ENCODE data around the gene EPX. TPM values are rescaled to one million over a fixed set of nuclear protein-coding genes. Genes with fewer than 3 reads are reported as not detected.

Gene EPX
- total RNA-seq, 2 donors from 2014 or later = not detected

- no peak for TF ChIP-seq CTCF (IDR thresholded peaks at IDR 0.05)
- TF ChIP-seq POLR2A (IDR thresholded peaks at IDR 0.05) = no peak
- intact Hi-C loops (cut with DNase I) = no loop called here
- no peaks in the 10 kb centered on the region for H3K9me3 ChIP-seq
- H3K27me3 ChIP-seq = no peaks in the 10 kb centered on the region
- no peak overlapping the region for H3K27ac ChIP-seq
- no peak for DNase-seq
- 55 to 75% methylated on average over 10 of the region's 10 CpGs for WGBS, 2 donors
- H3K36me3 ChIP-seq (replicated peaks in 1 of 2; ENCODE audit: insufficient read depth in 1 of 2, low read depth in 2 of 2) = no peaks in the 10 kb centered on the region
- no peak for ATAC-seq
- H3K4me3 ChIP-seq = no peak overlapping the region
- H3K4me1 ChIP-seq = no peaks in the 10 kb centered on the region
Observed at GRCh38 chr17:58184308-58184985, 8.1 kb upstream of the EPX start.

- intact Hi-C loops (cut with DNase I) = no loop called here
- TF ChIP-seq POLR2A (IDR thresholded peaks at IDR 0.05) (no peak), CTCF (IDR thresholded peaks at IDR 0.05) (no peak)
- H3K36me3 ChIP-seq (replicated peaks in 1 of 2; ENCODE audit: insufficient read depth in 1 of 2, low read depth in 2 of 2) = no peaks in the 10 kb centered on the region
- no peaks in the 10 kb centered on the region for H3K4me1 ChIP-seq
- H3K4me3 ChIP-seq = no peak overlapping the region
- H3K9me3 ChIP-seq = no peaks in the 10 kb centered on the region
- no peak for ATAC-seq
- no peaks in the 10 kb centered on the region for H3K27me3 ChIP-seq
- DNase-seq = no peak
- H3K27ac ChIP-seq = no peak overlapping the region
- 59 to 64% methylated on average over 3 to 8 of the region's 8 CpGs for WGBS, 2 donors
Observed at GRCh38 chr17:58184986-58185761, 7.4 kb upstream of the EPX start.

GRCh38 chr17:58186591-58186990, 5.9 kb upstream of the EPX start:
- intact Hi-C loops (cut with DNase I) = no loop called here
- WGBS, 2 donors = 74 to 83% methylated on average over 4 of the region's 4 CpGs
- no peaks in the 10 kb centered on the region for H3K4me1 ChIP-seq
- ATAC-seq = no peak
- no peak for DNase-seq
- H3K27me3 ChIP-seq = no peaks in the 10 kb centered on the region
- no peak for TF ChIP-seq CTCF (IDR thresholded peaks at IDR 0.05)
- TF ChIP-seq POLR2A (IDR thresholded peaks at IDR 0.05) = no peak
- H3K36me3 ChIP-seq (replicated peaks in 1 of 2; ENCODE audit: insufficient read depth in 1 of 2, low read depth in 2 of 2) = no peaks in the 10 kb centered on the region
- H3K27ac ChIP-seq = no peak overlapping the region
- no peaks in the 10 kb centered on the region for H3K9me3 ChIP-seq
- H3K4me3 ChIP-seq = no peak overlapping the region

GRCh38 chr17:58187063-58187462, 5.5 kb upstream of the EPX start:
- no peak for ATAC-seq
- no peak for DNase-seq
- intact Hi-C loops (cut with DNase I) = no loop called here
- Histone ChIP-seq H3K36me3 (replicated peaks in 1 of 2; ENCODE audit: insufficient read depth in 1 of 2, low read depth in 2 of 2) (no peaks in the 10 kb centered on the region), H3K4me1 (no peaks in the 10 kb centered on the region), H3K4me3 (no peak overlapping the region), H3K9me3 (no peaks in the 10 kb centered on the region), H3K27me3 (no peaks in the 10 kb centered on the region), H3K27ac (no peak overlapping the region)
- WGBS, 2 donors = 79 to 87% methylated on average over 6 of the region's 6 CpGs
- TF ChIP-seq CTCF (IDR thresholded peaks at IDR 0.05) = no peak
- TF ChIP-seq POLR2A (IDR thresholded peaks at IDR 0.05) = no peak

Measured in body of pancreas (tissue), 4 donors.